SU-DHL-6 (cell line): Measurements from ENCODE around the gene PRKAG1.

Source experiments
- CTCF ChIP-seq: fragments of 200-600 bp; sonication (generic); IDR thresholded peaks from one replicate; pipeline ENCODE4 v1.5.1; 2017; ENCODE audit warnings: antibody characterized with exemption, mild to moderate bottlenecking, low read length, moderate library complexity; ENCODE audit not compliant: insufficient read depth, poor library complexity, severe bottlenecking
- EZH2phosphoT487 ChIP-seq: fragments of 200-600 bp; sonication (generic), shearing (Covaris generic); conservative IDR thresholded peaks from 2 replicates; pipeline ENCODE4 v1.6.1; 2018; ENCODE audit warnings: mild to moderate bottlenecking, antibody characterized with exemption, low read length, moderate library complexity, mixed read lengths

DNA sequence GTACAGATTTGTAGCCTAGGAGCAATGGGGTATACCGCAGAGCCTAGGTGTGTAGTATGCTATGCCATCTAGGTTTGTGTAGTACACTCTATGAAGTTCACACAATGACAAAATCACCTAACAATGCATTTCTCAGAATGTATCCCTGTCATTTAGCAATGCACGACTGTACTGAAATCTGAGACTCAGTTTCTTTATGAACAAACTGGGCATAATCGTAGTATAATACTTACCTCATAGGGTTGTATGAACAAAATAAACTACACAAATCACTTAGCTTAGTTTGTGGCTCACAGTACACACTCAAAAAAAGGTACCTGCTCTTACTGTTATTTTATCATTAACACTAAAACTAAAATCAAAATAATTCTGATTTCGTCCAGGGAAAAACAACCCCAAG is 6.9 kb upstream of the PRKAG1 start:
- TF ChIP-seq CTCF (no peak), EZH2phosphoT487 (no peak)
